OCI-LY7 (cell line): ENCODE measurements around the gene SLC25A25. TPM values are rescaled to one million over a fixed set of nuclear protein-coding genes. Genes with fewer than 3 reads are reported as not detected.

Source experiments
- BruUV-seq: library from RNA; stranded (reverse); fragments of 400-500 nt; replicated peaks from 2 replicates; lab custom pipeline; 2021; lab: Mats Ljungman, UMichigan
- CTCF ChIA-PET: fragments of 300-600 bp; sonication (Branson Sonifier 250); formaldehyde crosslinking; loops from one replicate; lab custom pipeline; 2022; ENCODE audit warnings: antibody characterized with exemption; ENCODE audit not compliant: unreplicated experiment; lab: Charles Lee
- POLR2A ChIA-PET: fragments of 300-600 bp; sonication (Branson Sonifier 250); formaldehyde crosslinking; loops from one replicate; lab custom pipeline; 2022; ENCODE audit warnings: antibody characterized with exemption; lab: Charles Lee
- DNase-seq: peaks from one replicate; pipeline ENCODE4 v3.0.0-alpha.2; 2015; ENCODE audit warnings: low spot score
- H2AFZ ChIP-seq: fragments of 200-600 bp; sonication (generic), shearing (Covaris generic); 2 replicates; pipeline ENCODE4 v1.6.1; 2014; ENCODE audit warnings: mild to moderate bottlenecking, antibody characterized with exemption, low read length, moderate library complexity
- H3K27ac ChIP-seq: fragments of 200-600 bp; sonication (generic); 2 replicates; pipeline ENCODE4 v1.5.1; 2014; ENCODE audit warnings: mixed run types, low read depth, mild to moderate bottlenecking, moderate library complexity, low read length, inconsistent platforms; ENCODE audit not compliant: poor library complexity, severe bottlenecking
- H3K36me3 ChIP-seq: fragments of 200-600 bp; sonication (generic); 2 replicates; pipeline ENCODE4 v1.6.1; 2014; ENCODE audit warnings: mild to moderate bottlenecking, antibody characterized with exemption, low read length, moderate library complexity, mixed read lengths; ENCODE audit not compliant: insufficient read depth
- H3K4me1 ChIP-seq: fragments of 200-600 bp; sonication (generic); 2 replicates; pipeline ENCODE4 v1.5.1; 2014; ENCODE audit warnings: mild to moderate bottlenecking, low read length; ENCODE audit not compliant: insufficient read depth, poor library complexity, severe bottlenecking
- H3K4me2 ChIP-seq: fragments of 200-600 bp; sonication (generic); 2 replicates; pipeline ENCODE4 v1.6.1; 2014; ENCODE audit warnings: mild to moderate bottlenecking, low read length
- H3K4me3 ChIP-seq: fragments of 200-600 bp; sonication (generic); 2 replicates; pipeline ENCODE4 v1.5.1; 2014; ENCODE audit warnings: mild to moderate bottlenecking, low read depth, low read length; ENCODE audit not compliant: poor library complexity, severe bottlenecking
- H3K79me2 ChIP-seq: fragments of 200-600 bp; sonication (generic); 2 replicates; pipeline ENCODE4 v1.6.1; 2016; ENCODE audit warnings: low read depth, mild to moderate bottlenecking, low read length, moderate library complexity, mixed read lengths; ENCODE audit not compliant: insufficient read depth
- H3K9me2 ChIP-seq: fragments of 200-600 bp; sonication (generic); 2 replicates; pipeline ENCODE4 v1.6.1; 2016; ENCODE audit warnings: mild to moderate bottlenecking, low read length, mixed read lengths; ENCODE audit not compliant: insufficient read depth
- H3K9me3 ChIP-seq: fragments of 200-600 bp; sonication (generic); 2 replicates; pipeline ENCODE4 v1.6.1; 2014; ENCODE audit warnings: mild to moderate bottlenecking, mixed run types, low read length, mixed read lengths
- H4K20me1 ChIP-seq: fragments of 200-600 bp; sonication (generic); 2 replicates; pipeline ENCODE4 v1.6.1; 2014; ENCODE audit warnings: mild to moderate bottlenecking, antibody characterized with exemption, low read length, moderate library complexity, mixed read lengths; ENCODE audit not compliant: insufficient read depth
- CTCF ChIP-seq: fragments of 200-600 bp; sonication (generic); conservative IDR thresholded peaks from 2 replicates; pipeline ENCODE4 v1.5.1; 2014; ENCODE audit warnings: mild to moderate bottlenecking, antibody characterized with exemption, low read length, moderate library complexity, mixed read lengths
- EZH2phosphoT487 ChIP-seq: fragments of 200-600 bp; sonication (generic); IDR thresholded peaks from 2 replicates; pipeline ENCODE4 v1.6.1; 2018; ENCODE audit warnings: low read depth, borderline replicate concordance, mild to moderate bottlenecking, mixed run types, antibody characterized with exemption, low read length, moderate library complexity, mixed read lengths
- intact Hi-C: fragments of 100-400 bp; cut with micrococcal nuclease; formaldehyde crosslinking; loops from one replicate; pipeline ENCODE4 v1.10.0; 2022; ENCODE audit not compliant: unreplicated experiment
- total RNA-seq, 2 experiments: library from RNA; depleted of rRNA in 1 of 2; stranded (reverse); fragments of >200 nt in 1 of 2; shearing (Covaris generic) in 1 of 2; gene quantifications; 2 replicates each; pipeline ENCODE4 v1.2.3, GENCODE V29; 2014 to 2022

SLC25A25 gene
- total RNA-seq, 2 experiments from 2014 or later: 17.6 to 21.4 TPM

- no TSS peak for BruUV-seq
- H3K4me2 ChIP-seq: no peak overlapping the region
- intact Hi-C loops: no loop called here
These were observed 50.4 kb downstream of the SLC25A25 start for GRCh38 chr9:128118472-128118857.

GRCh38 chr9:128118971-128119665, 51.1 kb downstream of the SLC25A25 start:
- no peaks in the 10 kb centered on the region for H3K9me2 ChIP-seq
- H3K79me2 ChIP-seq: no peaks in the 10 kb centered on the region
- no peaks in the 10 kb centered on the region for H4K20me1 ChIP-seq
- no peak overlapping the region for H3K4me3 ChIP-seq
- POLR2A ChIA-PET: no interaction called here
- intact Hi-C loops: no loop called here
- H3K27ac ChIP-seq: no peak overlapping the region
- DNase-seq: no peak
- no TSS peak for BruUV-seq
- CTCF ChIA-PET: no interaction called here
- no peaks in the 10 kb centered on the region for H3K4me1 ChIP-seq
- H3K9me3 ChIP-seq: no peaks in the 10 kb centered on the region
- H2AFZ ChIP-seq: no peak overlapping the region
- TF ChIP-seq EZH2phosphoT487 (no peak), CTCF (no peak)
- H3K4me2 ChIP-seq: no peak overlapping the region
- H3K36me3 ChIP-seq: peaks cover 72% of the 10 kb centered on the region

More at GRCh38 chr9:128118472-128118857, 50.4 kb downstream of the SLC25A25 start:
- H3K27ac ChIP-seq: no peak overlapping the region
- CTCF ChIA-PET: no interaction called here
- H3K79me2 ChIP-seq: no peaks in the 10 kb centered on the region
- POLR2A ChIA-PET: no interaction called here
- H3K9me3 ChIP-seq: no peaks in the 10 kb centered on the region
- H2AFZ ChIP-seq: no peak overlapping the region
- H3K4me1 ChIP-seq: no peaks in the 10 kb centered on the region
- no peaks in the 10 kb centered on the region for H4K20me1 ChIP-seq
- no peak for TF ChIP-seq EZH2phosphoT487
- peaks cover 73% of the 10 kb centered on the region for H3K36me3 ChIP-seq
- H3K9me2 ChIP-seq: no peaks in the 10 kb centered on the region
- no peak for DNase-seq
- no peak overlapping the region for H3K4me3 ChIP-seq

DNA sequence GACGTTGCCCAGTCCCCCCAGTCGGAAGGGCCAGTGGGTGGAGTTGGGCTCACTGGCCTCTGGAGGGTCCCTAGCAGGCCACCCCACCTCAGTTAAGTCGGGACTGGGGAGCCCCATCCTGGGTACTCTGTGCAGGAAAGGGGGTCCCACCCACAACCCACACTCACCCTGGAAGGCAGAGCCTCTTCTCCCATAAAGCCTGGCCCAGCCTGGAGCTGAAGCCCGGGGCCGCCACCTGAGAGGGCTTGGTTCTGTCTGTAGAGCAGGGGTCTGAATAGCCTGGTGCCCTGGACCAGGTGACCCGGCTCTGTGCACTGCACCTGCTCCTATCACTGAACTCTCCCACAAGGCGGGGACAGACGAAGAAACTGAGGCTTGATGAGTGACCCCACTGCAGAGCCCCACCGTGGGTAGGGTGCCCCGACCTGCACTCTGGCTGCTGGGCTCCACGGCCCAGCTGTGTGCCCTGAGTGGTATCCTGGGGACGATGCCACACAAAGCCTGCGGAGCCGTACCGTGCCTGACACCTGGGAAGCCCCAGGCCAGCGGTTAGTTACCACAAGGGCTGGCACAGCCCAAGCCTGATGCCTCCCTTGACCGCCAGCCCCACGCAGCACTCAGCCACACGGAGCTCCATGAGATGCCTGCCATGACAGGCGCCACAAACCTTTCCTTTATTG, 52.2 kb downstream of the SLC25A25 start:
- no TSS peak for BruUV-seq
- CTCF ChIA-PET: no interaction called here
- H3K36me3 ChIP-seq: peaks cover 72% of the 10 kb centered on the region
- no peak overlapping the region for H3K4me2 ChIP-seq
- H4K20me1 ChIP-seq: 0 out of 2 replicates have a peak, but pooled peaks cover 2% of the 10 kb centered on the region
- H3K27ac ChIP-seq: no peak overlapping the region
- H2AFZ ChIP-seq: no peak overlapping the region
- no peak for DNase-seq
- H3K4me1 ChIP-seq: peaks cover 5% of the 10 kb centered on the region
- H3K4me3 ChIP-seq: no peak overlapping the region
- POLR2A ChIA-PET: no interaction called here
- no peak for TF ChIP-seq CTCF
- TF ChIP-seq EZH2phosphoT487: no peak
- no peaks in the 10 kb centered on the region for H3K9me2 ChIP-seq
- H3K79me2 ChIP-seq: peaks cover 2% of the 10 kb centered on the region; the same call in 1 of the 2 replicates
- intact Hi-C loops: no loop called here
- no peaks in the 10 kb centered on the region for H3K9me3 ChIP-seq
